ENCODE data around the gene EIF1.

Gene EIF1

DNA sequence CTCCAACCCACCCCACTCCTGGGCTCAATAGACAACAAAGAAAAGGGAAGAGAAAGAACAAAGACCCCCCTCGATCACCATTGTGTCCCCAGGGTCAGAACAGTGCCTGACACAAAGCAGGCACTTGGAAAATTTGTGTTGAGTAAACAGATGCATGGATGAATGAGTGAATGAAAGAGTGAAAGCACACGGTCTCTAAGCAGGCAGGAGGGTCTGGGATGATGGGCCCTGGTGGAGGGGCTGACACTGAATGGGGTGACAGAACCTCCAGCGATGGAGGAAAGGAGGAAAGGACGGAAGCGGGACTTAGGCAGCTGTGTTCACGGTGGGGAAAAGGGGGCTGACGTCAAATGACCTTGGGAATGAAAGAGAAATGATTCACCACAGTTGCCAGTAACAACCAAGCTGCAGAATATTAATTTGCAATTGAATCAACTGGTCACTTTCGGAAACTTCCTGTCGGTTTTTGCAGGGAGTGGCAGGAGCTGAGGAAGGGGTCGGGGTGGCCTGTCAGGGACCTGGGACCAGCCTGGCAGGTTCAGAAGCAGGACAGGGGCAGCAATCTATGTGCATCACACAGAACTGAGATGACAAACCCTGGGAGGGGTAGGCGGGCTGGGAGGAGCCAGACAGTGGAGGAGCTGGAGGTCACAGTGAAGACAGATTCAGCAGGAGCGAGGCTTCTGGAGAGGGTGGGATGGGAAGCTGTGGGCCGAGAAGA lies 16.7 kb downstream of the EIF1 start:
- Histone ChIP-seq H3K9me3 (ENCODE audit: control insufficient read depth, low read length) (no peaks in the 10 kb centered on the region), H3K4me3 (ENCODE audit: insufficient read depth, low read depth, low read length) (no peak overlapping the region), H3K27me3 (ENCODE audit: control insufficient read depth, insufficient read depth, low read length, poor library complexity, severe bottlenecking) (peaks cover 49% of the 10 kb centered on the region), H3K4me1 (ENCODE audit: control insufficient read depth, insufficient read depth, low read length) (peaks cover 5% of the 10 kb centered on the region), H3K36me3 (ENCODE audit: control insufficient read depth, insufficient read depth, low read length) (no peaks in the 10 kb centered on the region), H3K27ac (ENCODE audit: insufficient read depth, low read depth, low read length, poor library complexity, severe bottlenecking) (no peak overlapping the region)
- 18 to 20% methylated on average over 13 of the region's 13 CpGs for WGBS, 2 experiments

GRCh38 chr17:41707803-41708669 lies 19.4 kb downstream of the EIF1 start:
- Histone ChIP-seq H3K27me3 (ENCODE audit: control insufficient read depth, insufficient read depth, low read length, poor library complexity, severe bottlenecking) (peaks cover 63% of the 10 kb centered on the region), H3K4me3 (ENCODE audit: insufficient read depth, low read depth, low read length) (no peak overlapping the region), H3K36me3 (ENCODE audit: control insufficient read depth, insufficient read depth, low read length) (no peaks in the 10 kb centered on the region), H3K27ac (ENCODE audit: insufficient read depth, low read depth, low read length, poor library complexity, severe bottlenecking) (no peak overlapping the region), H3K4me1 (ENCODE audit: control insufficient read depth, insufficient read depth, low read length) (peaks cover 5% of the 10 kb centered on the region), H3K9me3 (ENCODE audit: control insufficient read depth, low read length) (no peaks in the 10 kb centered on the region)
- WGBS, 2 experiments: 79 to 80% methylated on average over 10 of the region's 10 CpGs

DNA sequence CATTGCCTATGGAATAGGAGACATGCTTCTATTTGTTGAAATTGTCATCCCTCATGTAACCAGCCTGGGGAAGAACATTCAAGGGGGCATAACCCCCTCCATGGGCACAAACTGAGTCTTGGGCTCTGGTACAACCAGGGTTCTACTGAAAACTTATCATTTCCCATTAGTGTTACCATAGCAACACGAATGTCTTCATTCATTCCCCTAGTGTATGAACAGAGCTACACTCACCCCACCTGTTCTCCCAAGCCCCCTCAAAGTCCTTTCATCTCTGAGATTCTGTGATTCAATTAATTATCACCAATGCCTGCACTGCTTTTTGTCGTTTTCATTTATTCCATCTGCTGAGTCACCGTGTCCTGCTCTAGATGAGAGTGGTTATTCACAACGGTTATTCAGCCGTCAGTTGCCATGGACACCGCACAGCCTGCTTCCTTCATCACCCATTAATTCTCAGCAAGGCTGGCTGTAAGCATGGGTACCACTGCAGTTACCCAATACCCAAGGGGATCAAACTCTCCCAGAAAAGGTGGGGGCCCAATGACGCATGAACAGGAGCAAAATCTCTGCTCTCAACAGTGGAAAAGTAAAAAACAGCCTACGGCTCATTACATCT lies 21.9 kb downstream of the EIF1 start:
- H3K9me3 ChIP-seq (ENCODE audit: control insufficient read depth, low read length): no peaks in the 10 kb centered on the region
- no peaks in the 10 kb centered on the region for H3K36me3 ChIP-seq (ENCODE audit: control insufficient read depth, insufficient read depth, low read length)
- H3K27me3 ChIP-seq (ENCODE audit: control insufficient read depth, insufficient read depth, low read length, poor library complexity, severe bottlenecking): peaks cover 46% of the 10 kb centered on the region
- whole genome bisulfite sequencing, 2 experiments: 80 to 81% methylated on average over 8 of the region's 8 CpGs
- H3K4me1 ChIP-seq (ENCODE audit: control insufficient read depth, insufficient read depth, low read length): no peaks in the 10 kb centered on the region
- H3K4me3 ChIP-seq (ENCODE audit: insufficient read depth, low read depth, low read length): no peak overlapping the region
- H3K27ac ChIP-seq (ENCODE audit: insufficient read depth, low read depth, low read length, poor library complexity, severe bottlenecking): no peak overlapping the region

GRCh38 chr17:41711669-41712400 lies 23.1 kb downstream of the EIF1 start, which contains the start of gene GAST:
GAST (plus strand) TSS chr17:41712331; CDS start chr17:41715437, 3,106 bp downstream.
- Histone ChIP-seq H3K4me3 (ENCODE audit: insufficient read depth, low read depth, low read length) (no peak within 1 kb of the TSS), H3K27ac (ENCODE audit: insufficient read depth, low read depth, low read length, poor library complexity, severe bottlenecking) (no peak within 1 kb of the TSS), H3K9me3 (ENCODE audit: control insufficient read depth, low read length) (no peaks in the 10 kb centered on the region), H3K4me1 (ENCODE audit: control insufficient read depth, insufficient read depth, low read length) (no peaks in the 10 kb centered on the region), H3K36me3 (ENCODE audit: control insufficient read depth, insufficient read depth, low read length) (no peaks in the 10 kb centered on the region), H3K27me3 (ENCODE audit: control insufficient read depth, insufficient read depth, low read length, poor library complexity, severe bottlenecking) (peaks cover 37% of the 10 kb centered on the region)
- 88 to 91% methylated on average over 12 of the region's 12 CpGs for WGBS, 2 experiments

DNA sequence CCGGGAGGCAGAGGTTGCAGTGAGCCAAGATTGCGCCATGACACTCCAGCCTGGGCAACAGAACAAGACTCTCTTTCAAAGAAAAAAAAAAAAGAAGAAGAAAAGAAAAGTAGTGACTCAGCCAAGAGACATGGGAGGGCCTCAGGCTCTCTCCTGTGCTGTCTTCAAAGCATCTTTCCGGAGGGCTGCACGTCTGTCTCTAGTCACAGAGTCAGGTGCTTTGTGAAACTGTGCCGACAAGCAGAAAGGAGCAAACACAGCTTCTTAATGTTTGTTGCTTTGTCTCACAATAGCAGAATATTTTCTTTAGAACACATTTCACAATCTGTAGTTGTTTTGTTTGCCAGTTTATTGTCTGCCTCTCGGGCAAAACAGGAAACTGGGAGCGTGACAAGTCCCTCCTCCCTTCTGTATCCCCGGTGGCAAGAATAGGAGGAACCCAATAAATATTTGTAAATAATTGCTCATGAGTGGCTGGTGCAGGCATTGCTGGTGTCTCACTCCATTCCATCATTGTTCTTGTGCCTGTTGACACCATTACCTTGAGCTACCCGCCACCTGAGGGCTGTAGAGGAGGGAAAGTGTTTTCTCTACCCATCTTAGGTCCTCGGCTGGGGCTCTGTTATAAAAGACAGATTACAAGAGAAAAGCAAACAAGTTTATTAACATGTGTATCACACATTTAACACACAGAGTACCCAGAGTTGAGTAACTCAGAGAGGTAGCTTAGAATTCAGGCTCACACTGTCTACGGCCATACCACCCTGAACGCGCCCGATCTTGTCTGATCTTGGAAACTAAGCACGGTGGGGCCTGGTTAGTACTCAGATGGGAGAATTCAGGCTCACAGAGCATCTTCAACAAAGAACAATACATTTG lies 29.0 kb downstream of the EIF1 start:
- Histone ChIP-seq H3K27me3 (ENCODE audit: control insufficient read depth, insufficient read depth, low read length, poor library complexity, severe bottlenecking) (no peaks in the 10 kb centered on the region), H3K36me3 (ENCODE audit: control insufficient read depth, insufficient read depth, low read length) (no peaks in the 10 kb centered on the region), H3K4me1 (ENCODE audit: control insufficient read depth, insufficient read depth, low read length) (peaks cover 4% of the 10 kb centered on the region), H3K4me3 (ENCODE audit: insufficient read depth, low read depth, low read length) (no peak overlapping the region), H3K27ac (ENCODE audit: insufficient read depth, low read depth, low read length, poor library complexity, severe bottlenecking) (no peak overlapping the region), H3K9me3 (ENCODE audit: control insufficient read depth, low read length) (no peaks in the 10 kb centered on the region)
- WGBS, 2 experiments: 85 to 86% methylated on average over 14 to 15 of the region's 15 CpGs

DNA sequence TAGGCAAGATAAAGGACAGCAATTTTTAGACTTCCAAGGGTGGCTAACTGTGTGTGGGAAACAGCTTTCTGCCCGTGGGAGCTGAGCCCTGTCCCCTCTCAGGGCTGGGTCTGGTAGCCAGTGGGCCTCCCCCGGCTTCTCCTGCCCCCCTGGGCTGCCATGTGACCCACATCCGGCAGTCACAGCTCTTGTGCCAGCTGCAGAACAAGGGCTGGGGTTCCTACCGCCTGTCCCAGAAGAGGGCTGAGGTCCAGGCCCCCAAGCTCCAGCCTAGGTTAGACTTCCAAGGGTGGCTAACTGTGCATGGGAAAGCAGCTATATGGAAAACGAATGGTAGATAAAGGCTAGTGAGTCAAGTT lies 29.6 kb downstream of the EIF1 start:
- H3K27me3 ChIP-seq (ENCODE audit: control insufficient read depth, insufficient read depth, low read length, poor library complexity, severe bottlenecking): no peaks in the 10 kb centered on the region
- H3K9me3 ChIP-seq (ENCODE audit: control insufficient read depth, low read length): no peaks in the 10 kb centered on the region
- 85 to 87% methylated on average over 5 of the region's 5 CpGs for WGBS, 2 experiments
- no peak overlapping the region for H3K4me3 ChIP-seq (ENCODE audit: insufficient read depth, low read depth, low read length)
- H3K36me3 ChIP-seq (ENCODE audit: control insufficient read depth, insufficient read depth, low read length): no peaks in the 10 kb centered on the region
- no peak overlapping the region for H3K27ac ChIP-seq (ENCODE audit: insufficient read depth, low read depth, low read length, poor library complexity, severe bottlenecking)
- peaks cover 4% of the 10 kb centered on the region for H3K4me1 ChIP-seq (ENCODE audit: control insufficient read depth, insufficient read depth, low read length)

DNA sequence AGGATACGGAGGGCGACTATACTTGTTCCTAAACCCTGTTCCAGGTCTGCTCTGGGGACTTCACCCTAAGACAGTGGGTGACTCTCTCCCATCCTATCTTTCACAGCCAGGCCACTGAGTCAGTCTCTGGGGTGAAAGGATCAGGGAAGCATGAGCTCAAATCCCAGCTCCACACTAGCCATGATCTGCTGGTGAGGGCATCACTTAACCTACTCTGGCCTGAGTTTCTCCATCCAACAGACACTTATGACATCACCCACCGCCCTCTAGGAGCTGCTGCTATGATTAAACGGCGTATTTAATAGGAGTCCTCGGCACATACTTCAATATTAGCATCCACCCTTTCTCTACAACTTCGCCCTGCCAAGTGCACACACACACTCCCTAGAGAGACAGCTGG lies 33.5 kb downstream of the EIF1 start:
- no peak overlapping the region for H3K27ac ChIP-seq (ENCODE audit: insufficient read depth, low read depth, low read length, poor library complexity, severe bottlenecking)
- H3K9me3 ChIP-seq (ENCODE audit: control insufficient read depth, low read length): no peaks in the 10 kb centered on the region
- 93% methylated on average over 7 of the region's 7 CpGs for WGBS, 2 experiments
- no peaks in the 10 kb centered on the region for H3K27me3 ChIP-seq (ENCODE audit: control insufficient read depth, insufficient read depth, low read length, poor library complexity, severe bottlenecking)
- no peak overlapping the region for H3K4me3 ChIP-seq (ENCODE audit: insufficient read depth, low read depth, low read length)
- peaks cover 4% of the 10 kb centered on the region for H3K4me1 ChIP-seq (ENCODE audit: control insufficient read depth, insufficient read depth, low read length)
- no peaks in the 10 kb centered on the region for H3K36me3 ChIP-seq (ENCODE audit: control insufficient read depth, insufficient read depth, low read length)

GRCh38 chr17:41723801-41724475 lies 35.3 kb downstream of the EIF1 start:
- Histone ChIP-seq H3K27me3 (ENCODE audit: control insufficient read depth, insufficient read depth, low read length, poor library complexity, severe bottlenecking) (no peaks in the 10 kb centered on the region), H3K27ac (ENCODE audit: insufficient read depth, low read depth, low read length, poor library complexity, severe bottlenecking) (no peak overlapping the region), H3K4me3 (ENCODE audit: insufficient read depth, low read depth, low read length) (no peak overlapping the region), H3K4me1 (ENCODE audit: control insufficient read depth, insufficient read depth, low read length) (no peaks in the 10 kb centered on the region), H3K36me3 (ENCODE audit: control insufficient read depth, insufficient read depth, low read length) (no peaks in the 10 kb centered on the region), H3K9me3 (ENCODE audit: control insufficient read depth, low read length) (no peaks in the 10 kb centered on the region)
- WGBS, 2 experiments: 84 to 85% methylated on average over 12 of the region's 12 CpGs
